HG03159 (cell line): ENCODE results near the gene PLA2R1.

ENCODE experiments used
- ATAC-seq: cut with Tn5 transposase; IDR thresholded peaks from one replicate; pipeline ENCODE4 v1.9.1; 2021; ENCODE audit warnings: mild to moderate bottlenecking, moderate library complexity; ENCODE audit not compliant: unreplicated experiment

Gene PLA2R1

GRCh38 chr2:160062292-160063005 lies at the start of gene PLA2R1:
PLA2R1 (minus strand) TSS chr2:160062615; CDS start chr2:160062403, 212 bp downstream.
- no peak for ATAC-seq

- no peak for ATAC-seq
Observed at GRCh38 chr2:160110674-160111239, 48.3 kb upstream of the PLA2R1 start.

- ATAC-seq = peak; percentile 87
Observed at GRCh38 chr2:160109939-160110673, 47.7 kb upstream of the PLA2R1 start.

GRCh38 chr2:160109243-160109642 lies 46.8 kb upstream of the PLA2R1 start:
- no peak for ATAC-seq

GRCh38 chr2:160108646-160109045 lies 46.2 kb upstream of the PLA2R1 start:
- no peak for ATAC-seq

GRCh38 chr2:160105366-160105765 lies 43.0 kb upstream of the PLA2R1 start:
- ATAC-seq = no peak

- no peak for ATAC-seq
Observed at GRCh38 chr2:160104115-160104514, 41.7 kb upstream of the PLA2R1 start.

- ATAC-seq = no peak
Observed at GRCh38 chr2:160097326-160097725, 34.9 kb upstream of the PLA2R1 start.

GRCh38 chr2:160096409-160096808 lies 34.0 kb upstream of the PLA2R1 start:
- peak; percentile 63 for ATAC-seq

- ATAC-seq = no peak
Observed at GRCh38 chr2:160092445-160092844, 30.0 kb upstream of the PLA2R1 start.

GRCh38 chr2:160091381-160091780 lies 29.0 kb upstream of the PLA2R1 start:
- no peak for ATAC-seq

GRCh38 chr2:160087854-160088745 lies 25.7 kb upstream of the PLA2R1 start:
- ATAC-seq = no peak

- ATAC-seq = no peak
Observed at GRCh38 chr2:160085662-160086061, 23.2 kb upstream of the PLA2R1 start.

- ATAC-seq = no peak
Observed at GRCh38 chr2:160077912-160078810, 15.7 kb upstream of the PLA2R1 start.

- ATAC-seq = no peak
Observed at GRCh38 chr2:160076914-160077313, 14.5 kb upstream of the PLA2R1 start.

GRCh38 chr2:160076241-160076640 lies 13.8 kb upstream of the PLA2R1 start:
- ATAC-seq = no peak

GRCh38 chr2:160075171-160075570 lies 12.8 kb upstream of the PLA2R1 start:
- ATAC-seq = no peak

GRCh38 chr2:160073284-160073888 lies 11.0 kb upstream of the PLA2R1 start:
- ATAC-seq = no peak

GRCh38 chr2:160068906-160069305 lies 6.5 kb upstream of the PLA2R1 start:
- ATAC-seq = no peak

- ATAC-seq = no peak
Observed at GRCh38 chr2:160064916-160065315, 2.5 kb upstream of the PLA2R1 start.
